Measurements from ENCODE around the gene MACROD1.

Gene MACROD1

GRCh38 chr11:64150481-64151239 lies 15.3 kb downstream of the MACROD1 start:
- no peak overlapping the region for H3K9ac ChIP-seq (ENCODE audit: low read length in 2 of 2)
- H3K27me3 ChIP-seq (ENCODE audit: control insufficient read depth in 1 of 2, insufficient read depth in 2 of 2, low read length in 2 of 2): no peaks in the 10 kb centered on the region
- no peaks in the 10 kb centered on the region for H3K36me3 ChIP-seq (ENCODE audit: control insufficient read depth in 2 of 2, insufficient read depth in 2 of 2, low read length in 2 of 2)
- peaks cover 32% of the 10 kb centered on the region for H3K4me1 ChIP-seq (ENCODE audit: control insufficient read depth, insufficient read depth, low read length)
- H3K9me3 ChIP-seq (ENCODE audit: control insufficient read depth in 2 of 2, low read length in 2 of 2): no peaks in the 10 kb centered on the region
- no peak overlapping the region for H3K27ac ChIP-seq (ENCODE audit: low read length)
- H3K4me3 ChIP-seq (ENCODE audit: low read length in 2 of 2): no peak overlapping the region

DNA sequence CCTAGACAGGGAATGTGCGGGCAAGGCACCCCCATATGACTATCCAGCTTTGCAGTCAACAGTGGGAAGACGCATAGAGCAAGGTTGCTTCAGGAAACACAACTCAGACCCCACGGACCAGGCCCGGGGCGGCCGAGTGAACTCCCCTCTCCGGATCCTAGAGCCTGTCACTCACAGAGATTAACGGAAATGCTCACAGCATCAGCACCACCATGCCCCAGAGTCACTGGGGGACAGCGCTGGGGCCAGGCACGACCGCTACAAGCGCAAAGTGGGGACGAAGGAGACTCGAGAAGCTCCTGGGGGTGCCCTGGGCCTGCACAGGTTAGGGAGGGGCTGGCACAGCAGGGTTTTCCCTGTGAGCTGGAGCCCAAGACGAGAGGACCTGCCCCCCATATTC lies 15.9 kb downstream of the MACROD1 start:
- Histone ChIP-seq H3K9me3 (ENCODE audit: control insufficient read depth in 2 of 2, low read length in 2 of 2) (no peaks in the 10 kb centered on the region), H3K27me3 (ENCODE audit: control insufficient read depth in 1 of 2, insufficient read depth in 2 of 2, low read length in 2 of 2) (no peaks in the 10 kb centered on the region), H3K4me3 (ENCODE audit: low read length in 2 of 2) (no peak overlapping the region), H3K27ac (ENCODE audit: low read length) (no peak overlapping the region), H3K4me1 (ENCODE audit: control insufficient read depth, insufficient read depth, low read length) (peaks cover 32% of the 10 kb centered on the region), H3K36me3 (ENCODE audit: control insufficient read depth in 2 of 2, insufficient read depth in 2 of 2, low read length in 2 of 2) (peaks cover 0 to 2% of the 10 kb centered on the region in 2 donors), H3K9ac (ENCODE audit: low read length in 2 of 2) (no peak overlapping the region)

- Histone ChIP-seq H3K9ac (ENCODE audit: low read length in 2 of 2) (peak overlapping the region; percentile 28 to 68), H3K4me1 (ENCODE audit: control insufficient read depth, insufficient read depth, low read length) (peaks cover 32% of the 10 kb centered on the region), H3K4me3 (ENCODE audit: low read length in 2 of 2) (peak overlapping the region; percentile 10 to 69), H3K9me3 (ENCODE audit: control insufficient read depth in 2 of 2, low read length in 2 of 2) (no peaks in the 10 kb centered on the region), H3K27me3 (ENCODE audit: control insufficient read depth in 1 of 2, insufficient read depth in 2 of 2, low read length in 2 of 2) (no peaks in the 10 kb centered on the region), H3K36me3 (ENCODE audit: control insufficient read depth in 2 of 2, insufficient read depth in 2 of 2, low read length in 2 of 2) (peaks cover 0 to 2% of the 10 kb centered on the region in 2 donors), H3K27ac (ENCODE audit: low read length) (peak overlapping the region; percentile 86)
Measured at GRCh38 chr11:64148917-64149617, 16.8 kb downstream of the MACROD1 start.

- H3K9ac ChIP-seq (ENCODE audit: low read length in 2 of 2): peak overlapping the region; percentile 8 to 68
- no peaks in the 10 kb centered on the region for H3K27me3 ChIP-seq (ENCODE audit: control insufficient read depth in 1 of 2, insufficient read depth in 2 of 2, low read length in 2 of 2)
- H3K9me3 ChIP-seq (ENCODE audit: control insufficient read depth in 2 of 2, low read length in 2 of 2): no peaks in the 10 kb centered on the region
- peak overlapping the region; percentile 28 to 69 for H3K4me3 ChIP-seq (ENCODE audit: low read length in 2 of 2)
- peaks cover 0 to 2% of the 10 kb centered on the region in 2 donors for H3K36me3 ChIP-seq (ENCODE audit: control insufficient read depth in 2 of 2, insufficient read depth in 2 of 2, low read length in 2 of 2)
- peak overlapping the region; percentile 86 for H3K27ac ChIP-seq (ENCODE audit: low read length)
- peaks cover 31% of the 10 kb centered on the region for H3K4me1 ChIP-seq (ENCODE audit: control insufficient read depth, insufficient read depth, low read length)
Measured at GRCh38 chr11:64148226-64148916, 17.5 kb downstream of the MACROD1 start.

DNA sequence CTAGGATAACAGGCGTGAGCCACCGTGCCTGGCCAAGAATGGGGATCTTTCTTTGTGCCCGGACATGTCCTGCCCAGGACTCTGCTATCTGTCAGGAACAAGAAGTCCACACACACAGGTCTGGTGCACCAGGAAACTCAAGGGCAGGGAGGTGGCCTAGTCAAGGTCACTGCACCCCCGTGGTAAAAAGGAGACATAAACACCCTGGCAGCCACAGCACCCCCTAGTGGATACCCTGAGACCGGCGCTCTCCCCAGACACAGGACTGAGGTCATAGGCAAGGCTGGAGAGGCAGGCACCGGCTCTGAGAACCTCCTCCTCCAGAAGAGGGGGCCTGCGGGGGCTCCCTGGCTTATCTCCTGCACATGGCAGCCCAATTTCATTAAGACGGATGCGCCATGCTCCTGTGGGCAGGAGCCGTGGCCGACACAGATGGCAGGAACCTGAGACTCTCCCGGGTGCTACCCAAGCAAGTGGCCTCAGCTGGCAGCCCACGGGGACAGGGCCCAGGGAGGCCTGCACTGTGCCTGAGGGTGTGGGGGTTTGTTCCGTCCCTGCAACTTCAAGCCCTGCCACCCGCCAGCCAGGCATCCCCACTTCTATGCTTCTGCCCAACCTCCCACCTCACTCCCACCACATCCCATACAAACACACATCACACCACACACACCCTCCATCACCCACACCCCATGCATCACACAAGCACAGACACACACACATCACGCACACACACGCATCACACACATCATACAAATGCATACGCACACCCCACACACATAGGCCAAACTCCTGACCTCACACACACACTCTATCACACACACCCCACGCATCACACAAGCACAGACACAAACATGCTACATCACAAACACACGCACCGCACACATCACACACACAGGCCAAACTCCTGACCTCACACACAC lies 19.6 kb downstream of the MACROD1 start:
- Histone ChIP-seq H3K36me3 (ENCODE audit: control insufficient read depth in 2 of 2, insufficient read depth in 2 of 2, low read length in 2 of 2) (peaks cover 0 to 2% of the 10 kb centered on the region in 2 donors), H3K27me3 (ENCODE audit: control insufficient read depth in 1 of 2, insufficient read depth in 2 of 2, low read length in 2 of 2) (no peaks in the 10 kb centered on the region), H3K4me3 (ENCODE audit: low read length in 2 of 2) (no peak overlapping the region), H3K9ac (ENCODE audit: low read length in 2 of 2) (no peak overlapping the region), H3K4me1 (ENCODE audit: control insufficient read depth, insufficient read depth, low read length) (peaks cover 28% of the 10 kb centered on the region), H3K27ac (ENCODE audit: low read length) (no peak overlapping the region), H3K9me3 (ENCODE audit: control insufficient read depth in 2 of 2, low read length in 2 of 2) (no peaks in the 10 kb centered on the region)

GRCh38 chr11:64144587-64145472 lies 21.1 kb downstream of the MACROD1 start:
- Histone ChIP-seq H3K4me1 (ENCODE audit: control insufficient read depth, insufficient read depth, low read length) (peaks cover 30% of the 10 kb centered on the region), H3K4me3 (ENCODE audit: low read length in 2 of 2) (no peak overlapping the region), H3K9ac (ENCODE audit: low read length in 2 of 2) (no peak overlapping the region)

GRCh38 chr11:64141081-64141783 lies 24.7 kb downstream of the MACROD1 start:
- Histone ChIP-seq H3K4me1 (ENCODE audit: control insufficient read depth, insufficient read depth, low read length) (peaks cover 17% of the 10 kb centered on the region), H3K9ac (ENCODE audit: low read length in 2 of 2) (peak overlapping the region in 1 of 2 donors; percentile 21), H3K4me3 (ENCODE audit: low read length in 2 of 2) (no peak overlapping the region), H3K36me3 (ENCODE audit: control insufficient read depth in 2 of 2, insufficient read depth in 2 of 2, low read length in 2 of 2) (peaks cover 0 to 2% of the 10 kb centered on the region in 2 donors), H3K9me3 (ENCODE audit: control insufficient read depth in 2 of 2, low read length in 2 of 2) (no peaks in the 10 kb centered on the region), H3K27ac (ENCODE audit: low read length) (no peak overlapping the region), H3K27me3 (ENCODE audit: control insufficient read depth in 1 of 2, insufficient read depth in 2 of 2, low read length in 2 of 2) (no peaks in the 10 kb centered on the region)

More at GRCh38 chr11:64144587-64145472, 21.1 kb downstream of the MACROD1 start:
- Histone ChIP-seq H3K27ac (ENCODE audit: low read length) (no peak overlapping the region), H3K36me3 (ENCODE audit: control insufficient read depth in 2 of 2, insufficient read depth in 2 of 2, low read length in 2 of 2) (peaks cover 0 to 2% of the 10 kb centered on the region in 2 donors), H3K27me3 (ENCODE audit: control insufficient read depth in 1 of 2, insufficient read depth in 2 of 2, low read length in 2 of 2) (no peaks in the 10 kb centered on the region), H3K9me3 (ENCODE audit: control insufficient read depth in 2 of 2, low read length in 2 of 2) (no peaks in the 10 kb centered on the region)

- Histone ChIP-seq H3K27ac (ENCODE audit: low read length) (no peak overlapping the region), H3K9me3 (ENCODE audit: control insufficient read depth in 2 of 2, low read length in 2 of 2) (no peaks in the 10 kb centered on the region), H3K27me3 (ENCODE audit: control insufficient read depth in 1 of 2, insufficient read depth in 2 of 2, low read length in 2 of 2) (no peaks in the 10 kb centered on the region), H3K36me3 (ENCODE audit: control insufficient read depth in 2 of 2, insufficient read depth in 2 of 2, low read length in 2 of 2) (no peaks in the 10 kb centered on the region), H3K4me1 (ENCODE audit: control insufficient read depth, insufficient read depth, low read length) (peaks cover 17% of the 10 kb centered on the region), H3K9ac (ENCODE audit: low read length in 2 of 2) (no peak overlapping the region), H3K4me3 (ENCODE audit: low read length in 2 of 2) (no peak overlapping the region)
Measured at GRCh38 chr11:64140082-64140481, 25.8 kb downstream of the MACROD1 start.

DNA sequence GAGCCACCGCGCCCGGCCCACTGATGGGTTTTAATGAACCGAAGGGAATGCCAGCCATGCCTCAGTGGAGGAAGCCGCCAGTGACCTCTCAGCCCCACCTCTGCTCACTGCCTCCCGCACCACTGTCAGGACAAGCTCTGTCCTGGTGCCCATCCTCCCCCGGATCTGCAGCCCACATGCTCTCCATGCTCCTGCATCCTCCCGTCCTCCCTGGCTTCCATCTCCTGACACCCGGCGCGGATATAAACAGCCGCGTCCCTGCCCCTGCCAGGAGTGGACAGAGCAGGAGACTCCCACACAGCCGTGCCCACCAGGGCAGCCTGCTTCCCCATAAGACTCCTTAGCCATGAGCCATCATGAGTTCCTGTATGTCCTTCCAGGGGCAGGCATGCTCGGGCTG lies 26.9 kb downstream of the MACROD1 start:
- H3K4me3 ChIP-seq (ENCODE audit: low read length in 2 of 2): no peak overlapping the region
- no peaks in the 10 kb centered on the region for H3K36me3 ChIP-seq (ENCODE audit: control insufficient read depth in 2 of 2, insufficient read depth in 2 of 2, low read length in 2 of 2)
- no peak overlapping the region for H3K9ac ChIP-seq (ENCODE audit: low read length in 2 of 2)
- H3K9me3 ChIP-seq (ENCODE audit: control insufficient read depth in 2 of 2, low read length in 2 of 2): no peaks in the 10 kb centered on the region
- no peak overlapping the region for H3K27ac ChIP-seq (ENCODE audit: low read length)
- no peaks in the 10 kb centered on the region for H3K27me3 ChIP-seq (ENCODE audit: control insufficient read depth in 1 of 2, insufficient read depth in 2 of 2, low read length in 2 of 2)
- H3K4me1 ChIP-seq (ENCODE audit: control insufficient read depth, insufficient read depth, low read length): peaks cover 17% of the 10 kb centered on the region
